Fibroblast of pulmonary artery (primary cell): ENCODE results near the gene CERK.
"Not testable (repeated sequence)": the region's sequence is repeated elsewhere in the genome, so short reads cannot be mapped to it uniquely, and the experiment has no call there.

Experiments used
- DNase-seq: peaks from one replicate; pipeline ENCODE4 v3.0.0-alpha.2; 2010; ENCODE audit warnings: low read depth
- H3K4me3 ChIP-seq: replicated peaks from 2 replicates; pipeline ENCODE4 v1.5.1; 2011; ENCODE audit warnings: low read depth, mild to moderate bottlenecking, control low read depth, low read length, moderate library complexity
- TF ChIP-seq, protein P1 (sequence below): IDR thresholded peaks from 2 replicates; pipeline ENCODE4 v1.5.1; 2011; ENCODE audit warnings: mild to moderate bottlenecking, control low read depth, low read length, inconsistent platforms; ENCODE audit errors: missing control alignments

CERK gene

DNA sequence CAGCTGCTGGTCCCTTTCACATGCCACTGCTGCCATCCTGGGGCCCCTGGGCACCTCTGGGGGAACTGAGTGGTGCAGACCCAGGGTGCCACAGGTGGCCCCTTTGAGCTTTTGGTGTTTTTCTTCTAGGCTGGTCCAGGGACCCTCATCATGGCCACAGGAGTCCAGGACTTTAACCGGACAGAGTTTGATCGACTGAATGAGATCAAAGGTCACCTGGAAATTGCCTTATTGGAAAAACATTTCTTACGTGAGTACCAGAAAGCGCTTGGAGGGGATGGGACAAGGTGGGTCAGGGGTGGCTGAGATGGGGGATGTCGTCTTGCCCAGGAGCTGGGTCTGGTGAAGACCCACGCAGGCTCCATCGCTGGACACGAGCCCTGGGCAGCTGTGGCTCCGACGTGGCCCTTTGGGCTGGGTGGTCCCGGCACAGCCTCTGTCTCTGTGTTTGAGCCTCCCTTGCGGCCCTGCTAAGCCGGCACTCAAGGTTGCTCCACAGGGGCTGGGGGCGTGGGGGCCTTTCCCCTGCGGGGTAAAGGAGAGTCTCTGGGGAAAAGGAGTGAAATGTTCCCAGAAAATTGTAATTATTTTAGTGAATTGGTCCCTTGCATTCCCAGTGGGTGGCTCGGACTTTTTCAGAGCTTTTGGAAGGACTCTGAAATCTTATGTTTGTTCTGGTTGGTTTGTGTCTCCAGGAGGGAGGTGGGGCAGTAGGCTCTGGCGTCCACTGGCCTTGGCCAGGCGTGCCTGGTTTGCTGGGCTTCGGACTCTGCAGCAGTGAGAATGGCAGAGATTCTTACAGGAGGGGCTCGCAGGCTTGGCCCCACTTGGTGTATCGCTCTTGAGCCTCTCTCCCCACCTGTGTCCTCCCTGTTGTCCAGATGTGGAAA lies 100.1 kb downstream of the CERK start:
- TF ChIP-seq, protein P1, sequence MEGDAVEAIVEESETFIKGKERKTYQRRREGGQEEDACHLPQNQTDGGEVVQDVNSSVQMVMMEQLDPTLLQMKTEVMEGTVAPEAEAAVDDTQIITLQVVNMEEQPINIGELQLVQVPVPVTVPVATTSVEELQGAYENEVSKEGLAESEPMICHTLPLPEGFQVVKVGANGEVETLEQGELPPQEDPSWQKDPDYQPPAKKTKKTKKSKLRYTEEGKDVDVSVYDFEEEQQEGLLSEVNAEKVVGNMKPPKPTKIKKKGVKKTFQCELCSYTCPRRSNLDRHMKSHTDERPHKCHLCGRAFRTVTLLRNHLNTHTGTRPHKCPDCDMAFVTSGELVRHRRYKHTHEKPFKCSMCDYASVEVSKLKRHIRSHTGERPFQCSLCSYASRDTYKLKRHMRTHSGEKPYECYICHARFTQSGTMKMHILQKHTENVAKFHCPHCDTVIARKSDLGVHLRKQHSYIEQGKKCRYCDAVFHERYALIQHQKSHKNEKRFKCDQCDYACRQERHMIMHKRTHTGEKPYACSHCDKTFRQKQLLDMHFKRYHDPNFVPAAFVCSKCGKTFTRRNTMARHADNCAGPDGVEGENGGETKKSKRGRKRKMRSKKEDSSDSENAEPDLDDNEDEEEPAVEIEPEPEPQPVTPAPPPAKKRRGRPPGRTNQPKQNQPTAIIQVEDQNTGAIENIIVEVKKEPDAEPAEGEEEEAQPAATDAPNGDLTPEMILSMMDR = no peak
- no peak for DNase-seq
- H3K4me3 ChIP-seq = no peak overlapping the region

DNA sequence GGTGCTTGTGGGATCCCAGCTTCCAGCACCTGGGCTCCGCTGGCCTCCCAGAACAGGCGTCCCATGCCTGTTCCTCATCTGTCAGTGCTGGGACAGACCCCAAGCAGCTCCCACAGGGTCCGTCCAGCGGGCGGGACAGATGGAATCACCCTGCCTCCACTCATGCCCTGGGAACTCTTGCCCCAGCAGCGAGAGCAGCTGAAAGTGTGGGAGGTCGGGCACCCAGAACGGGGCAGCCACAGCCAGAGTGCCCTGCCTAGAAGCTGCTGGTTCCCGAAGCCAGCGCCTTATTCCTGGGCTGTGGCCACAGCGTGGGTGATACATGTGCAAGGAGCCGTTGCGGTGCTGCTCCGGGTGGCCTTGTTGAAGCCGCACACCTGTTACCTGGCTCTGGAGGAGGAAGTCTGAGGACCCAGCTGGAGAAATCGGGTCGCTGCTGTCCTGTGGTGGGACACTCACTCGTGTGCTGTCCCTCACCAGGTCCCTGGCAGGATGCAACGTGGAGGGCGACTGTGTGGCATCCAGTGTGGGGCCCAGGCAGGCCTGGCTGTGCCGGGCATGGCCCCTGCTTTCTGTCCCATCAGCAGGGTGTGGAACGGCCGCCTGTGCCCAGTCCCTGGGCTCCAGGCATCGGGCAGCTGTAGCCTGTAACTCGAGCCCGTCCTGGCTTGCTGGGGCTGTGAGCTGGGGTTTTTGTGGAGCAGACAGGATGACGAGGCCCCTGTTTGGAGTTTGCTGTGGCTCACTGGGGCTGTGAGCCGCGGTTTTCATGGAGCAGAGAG lies 101.6 kb downstream of the CERK start:
- TF ChIP-seq, protein P1 = no peak
- DNase-seq = no peak
- no peak overlapping the region for H3K4me3 ChIP-seq

DNA sequence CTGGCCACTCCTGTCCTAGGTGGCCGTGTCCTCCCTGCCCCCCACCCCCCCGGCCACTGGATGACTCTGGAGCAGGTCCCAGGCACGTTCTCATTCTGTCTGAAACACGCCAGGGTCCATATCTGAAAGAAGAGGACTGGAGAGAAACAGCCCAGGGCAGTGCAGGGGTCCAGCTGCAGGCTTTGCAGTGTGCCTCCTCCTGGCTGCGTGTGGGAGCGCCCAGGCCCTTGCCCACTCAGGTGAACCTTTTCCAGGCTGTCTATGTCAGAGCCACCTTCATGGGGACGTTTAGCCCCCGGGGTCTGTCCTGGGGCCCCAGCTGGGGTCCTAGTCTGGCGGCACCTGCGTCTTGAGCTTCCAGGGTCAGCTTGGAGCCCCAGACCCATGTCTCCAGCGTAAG lies 102.3 kb downstream of the CERK start:
- H3K4me3 ChIP-seq = no peak overlapping the region
- TF ChIP-seq, protein P1 = no peak
- DNase-seq = no peak

DNA sequence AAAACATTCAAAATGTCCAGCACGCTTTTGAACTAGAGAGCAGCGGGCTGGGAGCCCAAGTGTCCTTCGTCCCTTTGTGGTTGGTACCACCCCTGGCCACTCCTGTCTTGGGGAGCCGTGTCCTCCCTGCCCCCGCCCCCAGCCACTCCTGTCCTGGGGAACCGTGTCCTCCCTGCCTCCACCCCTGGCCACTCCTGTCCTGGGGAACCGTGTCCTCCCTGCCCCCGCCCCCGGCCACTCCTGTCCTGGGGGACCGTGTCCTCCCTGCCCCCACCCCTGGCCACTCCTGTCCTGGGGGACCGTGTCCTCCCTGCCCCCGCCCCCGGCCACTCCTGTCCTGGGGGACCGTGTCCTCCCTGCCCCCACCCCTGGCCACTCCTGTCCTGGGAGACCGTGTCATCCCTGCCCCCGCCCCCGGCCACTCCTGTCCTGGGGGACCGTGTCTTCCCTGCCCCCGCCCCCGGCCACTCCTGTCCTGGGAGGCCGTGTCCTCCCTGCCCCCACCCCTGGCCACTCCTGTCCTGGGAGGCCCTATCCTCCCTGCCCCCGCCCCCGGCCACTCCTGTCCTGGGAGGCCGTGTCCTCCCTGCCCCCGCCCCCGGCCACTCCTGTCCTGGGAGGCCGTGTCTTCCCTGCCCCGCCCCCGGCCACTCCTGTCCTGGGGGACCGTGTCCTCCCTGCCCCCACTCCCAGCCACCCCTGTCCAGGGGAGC lies 102.9 kb downstream of the CERK start:
- peak; percentile 39 for DNase-seq
- not testable (repeated sequence) for H3K4me3 ChIP-seq
